ENCODE results near the gene NFIC.
"Not testable (repeated sequence)": the region's sequence is repeated elsewhere in the genome, so short reads cannot be mapped to it uniquely, and the experiment has no call there.

The NFIC gene

DNA sequence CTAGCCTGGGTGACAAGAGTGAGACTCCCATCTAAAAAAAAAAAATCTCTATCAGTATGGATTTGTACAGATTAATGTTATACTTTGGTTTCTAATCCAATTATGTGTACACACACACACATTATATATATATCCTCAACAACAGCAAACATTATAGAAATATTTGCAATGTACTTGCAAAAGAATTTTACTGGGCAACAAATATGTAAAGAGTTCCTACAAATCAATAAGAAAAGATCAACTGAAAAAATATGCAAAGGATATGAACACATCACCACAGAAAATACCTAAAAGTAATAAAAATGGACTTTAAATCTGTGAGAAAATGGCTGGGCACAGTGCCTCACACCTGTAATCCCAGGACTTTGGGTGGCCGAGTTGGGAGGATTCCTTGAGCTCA is 40.9 kb upstream of the NFIC start:
- TF ChIP-seq MYC (IDR thresholded peaks at IDR 0.05; ENCODE audit: low read depth, low read length): no peak
- TF ChIP-seq, protein P1, sequence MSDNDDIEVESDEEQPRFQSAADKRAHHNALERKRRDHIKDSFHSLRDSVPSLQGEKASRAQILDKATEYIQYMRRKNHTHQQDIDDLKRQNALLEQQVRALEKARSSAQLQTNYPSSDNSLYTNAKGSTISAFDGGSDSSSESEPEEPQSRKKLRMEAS (IDR thresholded peaks at IDR 0.05; ENCODE audit: low read depth, low read length): no peak
- no peak for TF ChIP-seq POLR2A (IDR thresholded peaks at IDR 0.05; ENCODE audit: extremely low read depth, insufficient read length)
- TF ChIP-seq CTCF (IDR thresholded peaks at IDR 0.05; ENCODE audit: low read depth, low read length): no peak
- H3K4me3 ChIP-seq (ENCODE audit: low read depth, low read length): no peak overlapping the region
- DNase-seq (ENCODE audit: low read depth): no peak

DNA sequence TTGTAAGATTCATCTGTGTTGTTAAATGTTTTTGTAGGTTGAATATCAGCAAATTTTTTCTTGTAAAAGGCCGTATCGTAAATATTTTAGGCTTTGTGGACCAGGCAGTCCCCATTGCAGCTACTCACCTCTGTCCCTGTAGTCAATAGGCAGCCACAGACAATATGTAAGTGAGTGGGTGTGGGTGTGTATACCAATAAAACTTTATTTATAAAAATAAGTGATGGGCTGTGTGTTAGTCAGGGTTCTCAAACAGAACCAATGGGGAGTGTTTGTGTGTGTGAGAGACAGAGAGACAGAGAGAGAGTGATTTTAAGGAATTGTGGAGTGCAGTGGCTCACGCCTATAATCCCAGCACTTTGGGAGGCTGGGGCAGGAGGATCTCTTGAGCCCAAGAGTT is 37.6 kb upstream of the NFIC start:
- H3K4me3 ChIP-seq (ENCODE audit: low read depth, low read length): no peak overlapping the region
- DNase-seq (ENCODE audit: low read depth): no peak
- TF ChIP-seq POLR2A (IDR thresholded peaks at IDR 0.05; ENCODE audit: extremely low read depth, insufficient read length): no peak
- TF ChIP-seq CTCF (IDR thresholded peaks at IDR 0.05; ENCODE audit: low read depth, low read length): no peak
- TF ChIP-seq, protein P1 (IDR thresholded peaks at IDR 0.05; ENCODE audit: low read depth, low read length): no peak
- TF ChIP-seq MYC (IDR thresholded peaks at IDR 0.05; ENCODE audit: low read depth, low read length): no peak

DNA sequence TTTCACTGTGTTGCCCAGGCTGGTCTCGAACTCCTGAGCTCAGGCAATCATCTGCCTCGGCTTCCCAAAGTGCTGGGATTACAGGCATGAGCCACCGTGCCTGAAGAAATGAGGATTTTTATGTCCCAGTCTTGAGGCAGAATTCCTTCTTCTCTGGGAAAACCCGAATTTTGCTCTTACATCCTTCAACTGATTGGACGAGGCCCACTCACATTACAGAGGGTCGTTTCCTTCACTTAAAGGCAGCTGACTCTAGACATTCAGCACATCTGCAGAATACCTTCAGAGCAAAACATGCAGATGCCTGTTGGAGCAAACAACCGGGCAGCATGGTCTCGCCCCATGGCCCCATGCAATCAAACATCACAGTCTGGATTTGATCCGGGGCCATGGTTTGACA is 36.3 kb upstream of the NFIC start:
- H3K4me3 ChIP-seq (ENCODE audit: low read depth, low read length): no peak overlapping the region
- no peak for DNase-seq (ENCODE audit: low read depth)
- TF ChIP-seq, protein P1 (IDR thresholded peaks at IDR 0.05; ENCODE audit: low read depth, low read length): no peak
- TF ChIP-seq CTCF (IDR thresholded peaks at IDR 0.05; ENCODE audit: low read depth, low read length) (no peak), POLR2A (IDR thresholded peaks at IDR 0.05; ENCODE audit: extremely low read depth, insufficient read length) (no peak), MYC (IDR thresholded peaks at IDR 0.05; ENCODE audit: low read depth, low read length) (no peak)

DNA sequence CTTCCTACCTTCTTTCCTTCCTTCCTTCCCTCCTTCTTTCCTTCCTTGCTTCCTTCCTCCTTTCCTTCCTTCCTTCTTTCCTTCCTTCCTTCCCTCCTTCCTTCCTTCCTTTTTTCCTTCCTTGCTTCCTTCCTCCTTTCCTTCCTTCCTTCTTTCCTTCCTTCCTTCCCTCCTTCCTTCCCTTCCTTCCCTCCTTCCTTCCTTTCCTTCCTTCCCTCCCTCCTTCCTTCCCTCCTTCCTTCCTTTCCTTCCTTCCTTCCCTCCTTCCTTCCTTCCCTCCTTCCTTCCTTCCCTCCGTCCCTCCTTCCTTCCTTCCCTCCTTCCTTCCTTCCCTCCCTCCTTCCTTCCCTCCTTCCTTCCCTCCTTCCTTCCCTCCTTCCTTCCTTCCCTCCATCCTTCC is 34.2 kb upstream of the NFIC start:
- H3K4me3 ChIP-seq (ENCODE audit: low read depth, low read length); DNase-seq (ENCODE audit: low read depth): not testable (repeated sequence)

DNA sequence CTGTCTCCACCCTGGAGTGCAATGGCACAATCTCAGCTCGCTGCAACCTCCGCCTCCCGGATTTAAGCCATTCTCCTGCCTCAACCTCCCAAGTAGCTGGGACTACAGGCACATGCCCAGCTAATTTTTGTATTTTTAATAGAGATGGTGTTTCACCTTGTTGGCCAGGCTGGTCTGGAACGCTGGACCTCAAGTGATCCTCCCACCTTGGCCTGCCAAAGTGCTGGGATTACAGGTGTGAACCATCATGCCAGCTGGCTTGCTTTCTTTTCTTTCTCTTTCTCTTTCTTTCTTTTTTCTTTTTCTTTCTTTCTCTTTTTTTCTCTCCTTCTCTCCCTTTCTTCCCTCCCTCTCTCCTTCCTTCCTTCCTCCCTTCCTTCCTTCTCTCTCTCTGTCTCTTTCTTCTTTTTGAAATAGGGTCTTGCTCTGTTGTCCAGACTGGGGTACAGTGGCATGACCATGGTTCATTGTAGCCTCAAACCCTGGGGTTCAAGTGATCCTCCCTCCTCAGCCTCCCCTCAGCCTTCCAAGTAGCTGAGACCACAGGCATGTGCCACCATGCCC is 33.3 kb upstream of the NFIC start:
- TF ChIP-seq CTCF (IDR thresholded peaks at IDR 0.05; ENCODE audit: low read depth, low read length): no peak
- DNase-seq (ENCODE audit: low read depth): no peak

GRCh38 chr19:3333662-3334061 is 32.7 kb upstream of the NFIC start:
- no peak for TF ChIP-seq MYC (IDR thresholded peaks at IDR 0.05; ENCODE audit: low read depth, low read length)
- no peak for TF ChIP-seq POLR2A (IDR thresholded peaks at IDR 0.05; ENCODE audit: extremely low read depth, insufficient read length)
- TF ChIP-seq, protein P1 (IDR thresholded peaks at IDR 0.05; ENCODE audit: low read depth, low read length): no peak
- no peak for TF ChIP-seq CTCF (IDR thresholded peaks at IDR 0.05; ENCODE audit: low read depth, low read length)
- no peak for DNase-seq (ENCODE audit: low read depth)
- H3K4me3 ChIP-seq (ENCODE audit: low read depth, low read length): no peak overlapping the region

More for the DNA sequence above, 33.3 kb upstream of the NFIC start:
- H3K4me3 ChIP-seq (ENCODE audit: low read depth, low read length): no peak overlapping the region

GRCh38 chr19:3334749-3335430 is 31.5 kb upstream of the NFIC start:
- H3K4me3 ChIP-seq (ENCODE audit: low read depth, low read length): not testable (repeated sequence)

More at GRCh38 chr19:3334749-3335430, 31.5 kb upstream of the NFIC start:
- DNase-seq (ENCODE audit: low read depth): not testable (repeated sequence)
